Brain microvascular endothelial cell (primary cell): ENCODE measurements around the gene ACOT4.
"Not testable (repeated sequence)": the region's sequence is repeated elsewhere in the genome, so short reads cannot be mapped to it uniquely, and the experiment has no call there.

ENCODE experiments used
- DNase-seq: peaks from one replicate; pipeline ENCODE4 v3.0.0-alpha.2; 2020
- H3K27ac ChIP-seq: fragments of 250-450 bp; sonication (Bioruptor Pico); 2 replicates; pipeline ENCODE4 v1.5.1; 2020; ENCODE audit warnings: mild to moderate bottlenecking, moderate library complexity
- H3K27me3 ChIP-seq: fragments of 250-450 bp; sonication (Bioruptor Pico); replicated peaks from 2 replicates; pipeline ENCODE4 v1.5.1; 2020; ENCODE audit warnings: mild to moderate bottlenecking
- H3K36me3 ChIP-seq: fragments of 250-450 bp; sonication (Bioruptor Pico); replicated peaks from 2 replicates; pipeline ENCODE4 v1.5.1; 2020; ENCODE audit warnings: mild to moderate bottlenecking
- H3K4me3 ChIP-seq: 2 replicates; pipeline ENCODE4 v1.5.1; 2011; ENCODE audit warnings: low read depth, mild to moderate bottlenecking, control low read depth, low read length, moderate library complexity
- CTCF ChIP-seq: IDR thresholded peaks from 2 replicates; pipeline ENCODE4 v1.5.1; 2011; ENCODE audit warnings: low read depth, mild to moderate bottlenecking, moderate library complexity, low read length, control low read depth, inconsistent platforms; ENCODE audit errors: missing control alignments
- in situ Hi-C: cut with HindIII; loops from 2 replicates; pipeline ENCODE4 v1.10.0; 2017; ENCODE audit warnings: low sequenced_read_pairs, low pct_ligation_motif_present

ACOT4 gene

GRCh38 chr14:73591690-73592449 lies at the start of gene ACOT4:
ACOT4 (plus strand) TSS chr14:73591873; CDS start chr14:73591960, 87 bp downstream.
- peak; percentile 12 for TF ChIP-seq CTCF
- DNase-seq = no peak
- peak within 1 kb of the TSS; percentile 55 for H3K4me3 ChIP-seq
- H3K36me3 ChIP-seq = no peaks in the 10 kb centered on the region
- H3K27ac ChIP-seq = no peak within 1 kb of the TSS
- H3K27me3 ChIP-seq = no peaks in the 10 kb centered on the region
- in situ Hi-C loops = no loop called here

GRCh38 chr14:73542961-73543360 lies 48.7 kb upstream of the ACOT4 start:
- H3K27ac ChIP-seq, H3K27me3 ChIP-seq, in situ Hi-C loops, H3K36me3 ChIP-seq, H3K4me3 ChIP-seq, DNase-seq: not testable (repeated sequence)

- H3K27ac ChIP-seq, DNase-seq, H3K4me3 ChIP-seq, in situ Hi-C loops, H3K27me3 ChIP-seq, H3K36me3 ChIP-seq: not testable (repeated sequence)
Measured at GRCh38 chr14:73545353-73545752, 46.3 kb upstream of the ACOT4 start.

- DNase-seq, H3K27ac ChIP-seq, H3K36me3 ChIP-seq, H3K27me3 ChIP-seq, H3K4me3 ChIP-seq, in situ Hi-C loops: not testable (repeated sequence)
Measured at GRCh38 chr14:73549097-73549496, 42.6 kb upstream of the ACOT4 start.

GRCh38 chr14:73549889-73550524 lies 41.7 kb upstream of the ACOT4 start:
- DNase-seq, H3K27me3 ChIP-seq, H3K36me3 ChIP-seq, H3K27ac ChIP-seq, H3K4me3 ChIP-seq, in situ Hi-C loops: not testable (repeated sequence)

- no peaks in the 10 kb centered on the region for H3K36me3 ChIP-seq
- in situ Hi-C loops = no loop called here
- H3K27ac ChIP-seq = no peak overlapping the region
- no peaks in the 10 kb centered on the region for H3K27me3 ChIP-seq
- H3K4me3 ChIP-seq = no peak overlapping the region
- DNase-seq = no peak
- TF ChIP-seq CTCF = no peak
Measured at GRCh38 chr14:73553845-73554244, 37.8 kb upstream of the ACOT4 start.

- H3K36me3 ChIP-seq, H3K4me3 ChIP-seq, H3K27me3 ChIP-seq, DNase-seq, H3K27ac ChIP-seq, in situ Hi-C loops: not testable (repeated sequence)
Measured at GRCh38 chr14:73557201-73557600, 34.5 kb upstream of the ACOT4 start.

- H3K36me3 ChIP-seq, DNase-seq, H3K27ac ChIP-seq, in situ Hi-C loops, H3K4me3 ChIP-seq, H3K27me3 ChIP-seq: not testable (repeated sequence)
Measured at GRCh38 chr14:73558238-73558637, 33.4 kb upstream of the ACOT4 start.

GRCh38 chr14:73562256-73562655 lies 29.4 kb upstream of the ACOT4 start:
- DNase-seq, H3K4me3 ChIP-seq, in situ Hi-C loops, H3K27me3 ChIP-seq, H3K36me3 ChIP-seq, H3K27ac ChIP-seq: not testable (repeated sequence)

- H3K27ac ChIP-seq, in situ Hi-C loops, DNase-seq, H3K36me3 ChIP-seq, H3K27me3 ChIP-seq, H3K4me3 ChIP-seq: not testable (repeated sequence)
Measured at GRCh38 chr14:73562696-73563095, 29.0 kb upstream of the ACOT4 start.

GRCh38 chr14:73566431-73566830 lies 25.2 kb upstream of the ACOT4 start:
- H3K36me3 ChIP-seq, DNase-seq, in situ Hi-C loops: not testable (repeated sequence)

GRCh38 chr14:73566935-73567334 lies 24.7 kb upstream of the ACOT4 start:
- H3K4me3 ChIP-seq, H3K36me3 ChIP-seq, in situ Hi-C loops, H3K27me3 ChIP-seq, DNase-seq, H3K27ac ChIP-seq: not testable (repeated sequence)

More at GRCh38 chr14:73566431-73566830, 25.2 kb upstream of the ACOT4 start:
- H3K4me3 ChIP-seq, H3K27ac ChIP-seq, H3K27me3 ChIP-seq: not testable (repeated sequence)
